Spleen (tissue), 7 donors: Measurements from ENCODE around the gene SPINT3.

Experiments
- POLR2A ChIP-seq, 3 donors: fragments of 450-650 bp; IDR thresholded peaks; one replicate each; pipeline ENCODE4 v1.5.1; 2017; ENCODE audit warnings: antibody characterized with exemption in 3 of 3, mild to moderate bottlenecking in 1 of 3
- TF ChIP-seq, protein P1 (sequence below), 11 experiments: fragments of 200-600 bp in 7 of 11; fragments of 450-650 bp in 4 of 11; sonication (generic) in 4 of 11; IDR thresholded peaks in 8 of 11; conservative IDR thresholded peaks in 3 of 11; 1 replicate in 7 of 11; 2 replicates in 4 of 11; pipeline versions ENCODE4 v1.4.0 to v1.8.0; 2016 to 2021; ENCODE audit warnings: antibody characterized with exemption in 11 of 11, inconsistent platforms in 4 of 11, mild to moderate bottlenecking in 1 of 11
- donor health status: DM: no; HTN: no; CAD: no; lungs with moderate emphysema.
- donor health status: DM: no; HTN: no; CAD: no.
- donor health status: DM: no; HTN: no; CAD: no.

DNA sequence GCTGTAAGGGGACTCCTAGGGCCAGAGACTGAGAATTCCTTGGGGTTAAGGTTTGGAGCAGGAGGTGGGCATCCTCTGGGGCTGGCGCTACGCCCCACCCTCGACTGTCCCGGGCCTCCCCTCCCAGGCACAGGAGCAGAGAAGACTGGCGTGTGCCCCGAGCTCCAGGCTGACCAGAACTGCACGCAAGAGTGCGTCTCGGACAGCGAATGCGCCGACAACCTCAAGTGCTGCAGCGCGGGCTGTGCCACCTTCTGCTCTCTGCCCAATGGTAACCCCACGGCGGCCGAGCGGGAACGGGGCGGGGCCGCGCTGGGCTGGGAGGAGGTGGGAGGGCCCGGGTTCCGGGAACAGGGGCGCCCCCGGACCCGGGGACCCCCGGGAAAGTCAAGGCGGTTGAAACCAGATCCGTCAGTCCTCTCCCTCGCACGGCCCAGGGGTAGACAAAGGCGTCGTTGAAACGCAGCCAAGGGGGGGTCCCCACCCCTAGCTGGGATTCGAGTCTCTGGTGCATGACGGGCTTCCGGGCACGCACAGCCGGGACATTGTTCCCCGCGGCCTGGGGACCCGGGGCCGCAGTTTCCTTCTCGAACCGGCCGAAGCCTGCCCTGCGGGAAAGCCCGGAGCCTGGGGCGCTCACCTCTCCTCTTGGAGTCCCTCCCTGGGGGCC, 45.0 kb downstream of the SPINT3 start:
- TF ChIP-seq, protein P1, sequence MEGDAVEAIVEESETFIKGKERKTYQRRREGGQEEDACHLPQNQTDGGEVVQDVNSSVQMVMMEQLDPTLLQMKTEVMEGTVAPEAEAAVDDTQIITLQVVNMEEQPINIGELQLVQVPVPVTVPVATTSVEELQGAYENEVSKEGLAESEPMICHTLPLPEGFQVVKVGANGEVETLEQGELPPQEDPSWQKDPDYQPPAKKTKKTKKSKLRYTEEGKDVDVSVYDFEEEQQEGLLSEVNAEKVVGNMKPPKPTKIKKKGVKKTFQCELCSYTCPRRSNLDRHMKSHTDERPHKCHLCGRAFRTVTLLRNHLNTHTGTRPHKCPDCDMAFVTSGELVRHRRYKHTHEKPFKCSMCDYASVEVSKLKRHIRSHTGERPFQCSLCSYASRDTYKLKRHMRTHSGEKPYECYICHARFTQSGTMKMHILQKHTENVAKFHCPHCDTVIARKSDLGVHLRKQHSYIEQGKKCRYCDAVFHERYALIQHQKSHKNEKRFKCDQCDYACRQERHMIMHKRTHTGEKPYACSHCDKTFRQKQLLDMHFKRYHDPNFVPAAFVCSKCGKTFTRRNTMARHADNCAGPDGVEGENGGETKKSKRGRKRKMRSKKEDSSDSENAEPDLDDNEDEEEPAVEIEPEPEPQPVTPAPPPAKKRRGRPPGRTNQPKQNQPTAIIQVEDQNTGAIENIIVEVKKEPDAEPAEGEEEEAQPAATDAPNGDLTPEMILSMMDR (IDR thresholded peaks at IDR 0.05 in 8 of 11, conservative IDR thresholded peaks at IDR 0.05 in 3 of 11) = no peak
- TF ChIP-seq POLR2A (IDR thresholded peaks at IDR 0.05) = no peak
